ENCODE data around the gene MET. TPM values are rescaled to one million over a fixed set of nuclear protein-coding genes. Genes with fewer than 3 reads are reported as not detected.

Gene MET
- total and polyA plus RNA-seq, 2 of the 13 experiments (the other 11 are each of a cell fraction or from before 2014, with no cell fraction given) = 21.8 to 31.5 TPM

GRCh38 chr7:116671681-116672595 lies at the start of gene MET (continued):
- TF ChIP-seq SETDB1 (CRISPR knock-in tag; IDR thresholded peaks at IDR 0.05; ENCODE audit: borderline replicate concordance) = no peak
- TF ChIP-seq SP140L (CRISPR knock-in tag; IDR thresholded peaks at IDR 0.05; ENCODE audit: borderline replicate concordance) = no peak
- peak; percentile 92 for TF ChIP-seq ZMYM4 (CRISPR knock-in tag; IDR thresholded peaks at IDR 0.05)
- peak; percentile 45; the same call in 1 of the 2 replicates for TF ChIP-seq ZNF563 (CRISPR knock-in tag; IDR thresholded peaks at IDR 0.05)
- TF ChIP-seq SOX13 (IDR thresholded peaks at IDR 0.05) = no peak
- peak in 1 of 2 experiments; percentile 62; a peak in 2 of 4 replicates for TF ChIP-seq SOX13 (CRISPR knock-in tag; conservative IDR thresholded peaks at IDR 0.05 in 1 of 2, IDR thresholded peaks at IDR 0.05 in 1 of 2)
- TF ChIP-seq SNAPC4 (CRISPR knock-in tag; IDR thresholded peaks at IDR 0.05) = no peak
- TF ChIP-seq SNAPC5 (CRISPR knock-in tag; IDR thresholded peaks at IDR 0.05; ENCODE audit: borderline replicate concordance) = no peak; the same call in 1 of the 2 replicates
- TF ChIP-seq ZFAT (CRISPR knock-in tag; conservative IDR thresholded peaks at IDR 0.05) = no peak
- peak; percentile 41; the same call in 1 of the 2 replicates for TF ChIP-seq POLR2G (IDR thresholded peaks at IDR 0.05; ENCODE audit: low read depth, low read length)
- no peak for TF ChIP-seq NBN (conservative IDR thresholded peaks at IDR 0.05)
- TF ChIP-seq NFYB (CRISPR knock-in tag; IDR thresholded peaks at IDR 0.05) = no peak
- TF ChIP-seq, protein P1, sequence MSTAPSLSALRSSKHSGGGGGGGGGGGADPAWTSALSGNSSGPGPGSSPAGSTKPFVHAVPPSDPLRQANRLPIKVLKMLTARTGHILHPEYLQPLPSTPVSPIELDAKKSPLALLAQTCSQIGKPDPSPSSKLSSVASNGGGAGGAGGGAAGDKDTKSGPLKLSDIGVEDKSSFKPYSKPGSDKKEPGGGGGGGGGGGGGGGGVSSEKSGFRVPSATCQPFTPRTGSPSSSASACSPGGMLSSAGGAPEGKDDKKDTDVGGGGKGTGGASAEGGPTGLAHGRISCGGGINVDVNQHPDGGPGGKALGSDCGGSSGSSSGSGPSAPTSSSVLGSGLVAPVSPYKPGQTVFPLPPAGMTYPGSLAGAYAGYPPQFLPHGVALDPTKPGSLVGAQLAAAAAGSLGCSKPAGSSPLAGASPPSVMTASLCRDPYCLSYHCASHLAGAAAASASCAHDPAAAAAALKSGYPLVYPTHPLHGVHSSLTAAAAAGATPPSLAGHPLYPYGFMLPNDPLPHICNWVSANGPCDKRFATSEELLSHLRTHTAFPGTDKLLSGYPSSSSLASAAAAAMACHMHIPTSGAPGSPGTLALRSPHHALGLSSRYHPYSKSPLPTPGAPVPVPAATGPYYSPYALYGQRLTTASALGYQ (CRISPR knock-in tag; IDR thresholded peaks at IDR 0.05) = no peak
- TF ChIP-seq ZNF138 (CRISPR knock-in tag; IDR thresholded peaks at IDR 0.05; ENCODE audit: low read depth) = peak; percentile 0; the same call in 1 of the 2 replicates
- TF ChIP-seq PCBP1 (IDR thresholded peaks at IDR 0.05; ENCODE audit: borderline replicate concordance, low read depth, low read length) = 0 out of 2 replicates have a peak, but pooled peaks have one; percentile 18
- no peak; the same call in 1 of the 2 replicates for TF ChIP-seq MTF1 (CRISPR knock-in tag; IDR thresholded peaks at IDR 0.05)
- no peak for TF ChIP-seq ZNF20 (CRISPR knock-in tag; IDR thresholded peaks at IDR 0.05)
- no peak for TF ChIP-seq PAWR (CRISPR knock-in tag; IDR thresholded peaks at IDR 0.05; ENCODE audit: borderline replicate concordance)
- TF ChIP-seq, protein P2, sequence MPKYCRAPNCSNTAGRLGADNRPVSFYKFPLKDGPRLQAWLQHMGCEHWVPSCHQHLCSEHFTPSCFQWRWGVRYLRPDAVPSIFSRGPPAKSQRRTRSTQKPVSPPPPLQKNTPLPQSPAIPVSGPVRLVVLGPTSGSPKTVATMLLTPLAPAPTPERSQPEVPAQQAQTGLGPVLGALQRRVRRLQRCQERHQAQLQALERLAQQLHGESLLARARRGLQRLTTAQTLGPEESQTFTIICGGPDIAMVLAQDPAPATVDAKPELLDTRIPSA (CRISPR knock-in tag; IDR thresholded peaks at IDR 0.05; ENCODE audit: borderline replicate concordance) = peak; percentile 92; the same call in 1 of the 2 replicates
- no peak; the same call in 1 of the 2 replicates for TF ChIP-seq ZNF335 (CRISPR knock-in tag; IDR thresholded peaks at IDR 0.05)
- peak; percentile 52 for TF ChIP-seq IRF2 (CRISPR knock-in tag; IDR thresholded peaks at IDR 0.05)
- no peak for TF ChIP-seq RFX1 (IDR thresholded peaks at IDR 0.05)

Measured in HepG2 (cell line).